Uterus (tissue), 4 donors: ENCODE measurements around the gene BIRC5. TPM values are rescaled to one million over a fixed set of nuclear protein-coding genes. Genes with fewer than 3 reads are reported as not detected.

Experiments used
- DNase-seq, 2 donors: peaks; one replicate each; pipeline ENCODE4 v3.0.0-alpha.2; 2019 to 2020
- H3K27ac ChIP-seq, 2 donors: fragments of 200-600 bp; sonication (generic); 1 replicate in 1 of 2; 2 replicates in 1 of 2; pipeline ENCODE4 v1.5.1; 2016 to 2018
- H3K27me3 ChIP-seq, 2 donors: fragments of 200-600 bp; sonication (generic); one replicate each; pipeline ENCODE4 v1.5.1; 2018 to 2019; ENCODE audit warnings: control low read depth in 1 of 2
- H3K36me3 ChIP-seq, 2 donors: fragments of 200-600 bp; sonication (generic); one replicate each; pipeline ENCODE4 v1.5.1; 2019; ENCODE audit warnings: control low read depth in 1 of 2
- H3K4me1 ChIP-seq, 2 donors: fragments of 200-600 bp; sonication (generic); one replicate each; pipeline ENCODE4 v1.5.1; 2018 to 2019; ENCODE audit warnings: control low read depth in 1 of 2
- H3K4me3 ChIP-seq, 2 donors: fragments of 200-600 bp; sonication (generic); 1 replicate in 1 of 2; 2 replicates in 1 of 2; pipeline ENCODE4 v1.5.1; 2018 to 2019; ENCODE audit warnings: mild to moderate bottlenecking in 1 of 2
- H3K9me3 ChIP-seq, 2 donors: fragments of 200-600 bp; sonication (generic); one replicate each; pipeline ENCODE4 v1.5.1; 2019; ENCODE audit warnings: control low read depth in 1 of 2
- CTCF ChIP-seq, 4 experiments: fragments of 200-600 bp in 2 of 4; fragments of 450-650 bp in 2 of 4; sonication (generic) in 2 of 4; IDR thresholded peaks; one replicate each; pipeline ENCODE4 v1.5.1; 2016 to 2019; ENCODE audit warnings: antibody characterized with exemption in 4 of 4, mild to moderate bottlenecking in 2 of 4, moderate library complexity in 1 of 4
- POLR2A ChIP-seq, 2 donors: fragments of 450-650 bp; IDR thresholded peaks; one replicate each; pipeline ENCODE4 v1.6.1; 2016; ENCODE audit warnings: antibody characterized with exemption in 2 of 2, mild to moderate bottlenecking in 1 of 2, moderate library complexity in 1 of 2
- intact Hi-C: fragments of 100-400 bp; cut with DNase I; formaldehyde crosslinking; loops from one replicate; pipeline ENCODE4 v1.15.1; 2023; ENCODE audit warnings: low total_unique reads
- total RNA-seq, 4 donors: library from RNA; depleted of rRNA in 3 of 4; stranded (reverse); fragments of >200 nt in 3 of 4; gene quantifications; one replicate each; pipeline versions ENCODE4 v1.1.0 to v1.2.4, GENCODE V29; 2014 to 2023
- donor health status: DM: yes; HTN: yes; CAD: no.

Gene BIRC5
- total RNA-seq, 4 donors from 2014 or later, result 26.3 to 29.7 TPM; not detected in 2

GRCh38 chr17:78184868-78185267, 29.2 kb upstream of the BIRC5 start:
- no peaks in the 10 kb centered on the region for H3K27me3 ChIP-seq
- H3K36me3 ChIP-seq, result no peaks in the 10 kb centered on the region
- H3K4me1 ChIP-seq, result no peaks in the 10 kb centered on the region
- intact Hi-C loops, result no loop called here
- H3K27ac ChIP-seq, result no peak overlapping the region
- TF ChIP-seq POLR2A (IDR thresholded peaks at IDR 0.05), result no peak
- TF ChIP-seq CTCF (IDR thresholded peaks at IDR 0.05), result no peak
- H3K4me3 ChIP-seq, result no peak overlapping the region
- H3K9me3 ChIP-seq, result no peaks in the 10 kb centered on the region
- no peak for DNase-seq

- no peaks in the 10 kb centered on the region for H3K36me3 ChIP-seq
- no peaks in the 10 kb centered on the region for H3K4me1 ChIP-seq
- no peaks in the 10 kb centered on the region for H3K9me3 ChIP-seq
- H3K27ac ChIP-seq, result peak overlapping the region in 1 of 2 donors; percentile 69
- H3K27me3 ChIP-seq, result no peaks in the 10 kb centered on the region
- TF ChIP-seq POLR2A (IDR thresholded peaks at IDR 0.05) (no peak), CTCF (IDR thresholded peaks at IDR 0.05) (no peak)
- peak overlapping the region in 1 of 2 donors; percentile 47 for H3K4me3 ChIP-seq
- DNase-seq, result peak in 1 of 2 donors; percentile 31
- intact Hi-C loops, result no loop called here
Measured at GRCh38 chr17:78185981-78186691, 27.9 kb upstream of the BIRC5 start.

GRCh38 chr17:78186692-78187595, 27.1 kb upstream of the BIRC5 start, which contains the start of the genes AFMID and TK1:
Gene AFMID, plus strand, starts transcription at chr17:78187362. Its CDS starts 9 bp downstream, at chr17:78187371.
Gene TK1, minus strand, starts transcription at chr17:78187052. Its CDS starts 58 bp downstream, at chr17:78186994.
- Histone ChIP-seq H3K4me3 (peak within 1 kb of the TSS; percentile 29 to 47), H3K27ac (peak within 1 kb of the TSS; percentile 53 to 69), H3K4me1 (no peaks in the 10 kb centered on the region), H3K9me3 (no peaks in the 10 kb centered on the region), H3K27me3 (no peaks in the 10 kb centered on the region), H3K36me3 (no peaks in the 10 kb centered on the region)
- DNase-seq, result peak; percentile 95 to 98
- intact Hi-C loops, result no loop called here
- TF ChIP-seq CTCF (IDR thresholded peaks at IDR 0.05) (peak; percentile 89 to 97 (median 94)), POLR2A (IDR thresholded peaks at IDR 0.05) (peak in 1 of 2 donors; percentile 83)

- Histone ChIP-seq H3K4me1 (no peaks in the 10 kb centered on the region), H3K27me3 (no peaks in the 10 kb centered on the region), H3K4me3 (no peak overlapping the region), H3K9me3 (no peaks in the 10 kb centered on the region), H3K36me3 (no peaks in the 10 kb centered on the region), H3K27ac (no peak overlapping the region)
- intact Hi-C loops, result no loop called here
- TF ChIP-seq POLR2A (IDR thresholded peaks at IDR 0.05) (no peak), CTCF (IDR thresholded peaks at IDR 0.05) (no peak)
- DNase-seq, result no peak
Measured at GRCh38 chr17:78196716-78197115, 17.3 kb upstream of the BIRC5 start.
